ENCODE results near the gene MAP2K6.

DNA sequence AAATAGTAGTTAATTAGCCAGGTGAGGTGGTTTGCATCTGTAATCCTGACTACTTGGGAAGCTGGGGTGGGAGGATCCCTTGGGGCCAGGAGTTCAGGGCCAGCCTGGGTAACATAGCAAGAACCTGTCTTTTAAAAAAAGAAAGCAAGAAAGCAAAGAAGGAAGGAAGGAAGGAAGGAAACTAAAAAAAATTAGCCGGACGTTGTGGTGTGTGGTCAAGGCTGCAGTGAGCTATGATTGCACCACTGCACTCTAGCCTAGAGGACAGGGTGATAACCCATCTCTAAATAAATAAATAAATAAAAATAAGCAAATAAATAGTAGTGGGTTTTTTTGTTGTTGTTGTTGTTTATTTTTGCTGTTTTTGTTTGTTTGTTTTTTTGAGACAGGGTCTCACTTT lies 39.3 kb upstream of the MAP2K6 start:
- TF ChIP-seq, protein P1, sequence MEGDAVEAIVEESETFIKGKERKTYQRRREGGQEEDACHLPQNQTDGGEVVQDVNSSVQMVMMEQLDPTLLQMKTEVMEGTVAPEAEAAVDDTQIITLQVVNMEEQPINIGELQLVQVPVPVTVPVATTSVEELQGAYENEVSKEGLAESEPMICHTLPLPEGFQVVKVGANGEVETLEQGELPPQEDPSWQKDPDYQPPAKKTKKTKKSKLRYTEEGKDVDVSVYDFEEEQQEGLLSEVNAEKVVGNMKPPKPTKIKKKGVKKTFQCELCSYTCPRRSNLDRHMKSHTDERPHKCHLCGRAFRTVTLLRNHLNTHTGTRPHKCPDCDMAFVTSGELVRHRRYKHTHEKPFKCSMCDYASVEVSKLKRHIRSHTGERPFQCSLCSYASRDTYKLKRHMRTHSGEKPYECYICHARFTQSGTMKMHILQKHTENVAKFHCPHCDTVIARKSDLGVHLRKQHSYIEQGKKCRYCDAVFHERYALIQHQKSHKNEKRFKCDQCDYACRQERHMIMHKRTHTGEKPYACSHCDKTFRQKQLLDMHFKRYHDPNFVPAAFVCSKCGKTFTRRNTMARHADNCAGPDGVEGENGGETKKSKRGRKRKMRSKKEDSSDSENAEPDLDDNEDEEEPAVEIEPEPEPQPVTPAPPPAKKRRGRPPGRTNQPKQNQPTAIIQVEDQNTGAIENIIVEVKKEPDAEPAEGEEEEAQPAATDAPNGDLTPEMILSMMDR (IDR thresholded peaks at IDR 0.05), result no peak
- no peak for TF ChIP-seq POLR2A (IDR thresholded peaks at IDR 0.05)
